GM12878 (cell line): Measurements from ENCODE around the gene ATP2C2. TPM values are rescaled to one million over a fixed set of nuclear protein-coding genes. Genes with fewer than 3 reads are reported as not detected.
"Not testable (repeated sequence)": the region's sequence is repeated elsewhere in the genome, so short reads cannot be mapped to it uniquely, and the experiment has no call there.

ENCODE experiments used
- ATAC-seq: fragments of 200-7000 bp; cut with Tn5 transposase; 3 replicates; pipeline ENCODE4 v1.9.1; 2020; ENCODE audit warnings: mild to moderate bottlenecking, moderate library complexity
- BruUV-seq: library from RNA; stranded (reverse); fragments of 400-500 nt; replicated peaks from 2 replicates; lab custom pipeline; 2021; lab: Mats Ljungman, UMichigan
- CTCF ChIA-PET: fragments of 300-600 bp; sonication (Branson Sonifier 250); formaldehyde crosslinking; extraction: SDS; loops from one replicate; lab custom pipeline; 2021; ENCODE audit warnings: inconsistent platforms; lab: Yijun Ruan, JAX
- POLR2A ChIA-PET: fragments of 350-600 bp; formaldehyde crosslinking; extraction: SDS; loops from one replicate; lab custom pipeline; 2021; ENCODE audit warnings: inconsistent platforms; lab: Charles Lee
- RAD21 ChIA-PET: fragments of 300-600 bp; sonication (Branson Sonifier 250); formaldehyde crosslinking; loops from one replicate; lab custom pipeline; 2023; ENCODE audit warnings: antibody characterized with exemption; ENCODE audit not compliant: unreplicated experiment; lab: Charles Lee
- SMC1A ChIA-PET: fragments of 300-600 bp; sonication (Branson Sonifier 250); formaldehyde crosslinking; loops from one replicate; lab custom pipeline; 2023; ENCODE audit not compliant: unreplicated experiment, uncharacterized antibody; lab: Charles Lee
- DNase-seq: peaks from one replicate; pipeline ENCODE4 v3.0.0-alpha.2; 2011; ENCODE audit warnings: low read depth, low spot score
- FAIRE-seq: peaks from 3 replicates; lab custom pipeline; 2011; peaks lifted over from hg19 to GRCh38; lab: Jason Lieb, UNC
- H2AFZ ChIP-seq: 2 replicates; pipeline ENCODE4 v1.6.0; 2011; ENCODE audit warnings: low read depth, low read length, control low read depth; ENCODE audit not compliant: control insufficient read depth
- H3K27ac ChIP-seq: 2 replicates; pipeline ENCODE4 v1.5.1; 2011; ENCODE audit warnings: control low read depth; ENCODE audit not compliant: control insufficient read depth, insufficient read depth
- H3K27me3 ChIP-seq, 2 experiments: replicated peaks in 1 of 2; 2 replicates each; pipeline versions ENCODE4 v1.6.0 to v1.6.1; 2011; ENCODE audit warnings: low read length in 1 of 2; ENCODE audit not compliant: control insufficient read depth in 2 of 2, insufficient read depth in 2 of 2
- H3K36me3 ChIP-seq, 2 experiments: 2 replicates each; pipeline ENCODE4 v1.5.1; 2011; ENCODE audit warnings: low read length in 1 of 2; ENCODE audit not compliant: control insufficient read depth in 2 of 2, insufficient read depth in 2 of 2
- H3K4me1 ChIP-seq: 2 replicates; pipeline ENCODE4 v1.6.1; 2011; ENCODE audit warnings: mild to moderate bottlenecking, low read length, moderate library complexity, mixed read lengths; ENCODE audit not compliant: control insufficient read depth, insufficient read depth
- H3K4me2 ChIP-seq: 2 replicates; pipeline ENCODE4 v1.6.0; 2011; ENCODE audit warnings: control low read depth; ENCODE audit not compliant: control insufficient read depth, insufficient read depth
- H3K4me3 ChIP-seq: fragments of 200-600 bp; sonication (generic); 2 replicates; pipeline ENCODE4 v1.5.1; 2016
- H3K79me2 ChIP-seq: 2 replicates; pipeline ENCODE4 v1.6.0; 2011; ENCODE audit warnings: low read length; ENCODE audit not compliant: control insufficient read depth, insufficient read depth
- H3K9ac ChIP-seq: 2 replicates; pipeline ENCODE4 v1.8.0; 2011; ENCODE audit warnings: low read length, control low read depth, mixed read lengths; ENCODE audit not compliant: control insufficient read depth, insufficient read depth
- H3K9me3 ChIP-seq: replicated peaks from 3 replicates; pipeline ENCODE4 v1.5.1; 2011; ENCODE audit warnings: mild to moderate bottlenecking, low read length; ENCODE audit not compliant: control insufficient read depth, insufficient read depth
- H4K20me1 ChIP-seq: 2 replicates; pipeline ENCODE4 v1.6.0; 2011; ENCODE audit not compliant: control insufficient read depth, insufficient read depth
- WGBS: methylation state at CpG from one replicate; pipeline ENCODE4 v1.1.6; 2016; ENCODE audit warnings: low lambda C conversion rate; ENCODE audit not compliant: insufficient replicate concordance, insufficient coverage; ENCODE audit errors: missing lambda C conversion rate; 5-methylcytosine and 5-hydroxymethylcytosine counted together
- in situ Hi-C: fragments of 300-500 bp; cut with MboI; formaldehyde crosslinking; loops from 9 replicates; pipeline ENCODE4 v1.14.3; 2018; ENCODE audit warnings: mixed read lengths
- intact Hi-C: fragments of 100-400 bp; cut with micrococcal nuclease; formaldehyde crosslinking; loops from one replicate; pipeline ENCODE4 v1.14.2; 2022; ENCODE audit not compliant: unreplicated experiment
- polyA plus RNA-seq, 11 experiments: library from polyadenylated mRNA; depleted of rRNA in 4 of 11; unstranded in 6 of 11; stranded (reverse) in 5 of 11; fragments of >200 nt; fragmentation: Nextera tagmentation in 4 of 11; fragmentation: Illumina TruSeq in 1 of 11; extraction: Ambion mirVana in 4 of 11; extraction: Trizol in 1 of 11; gene quantifications; 1 replicate in 1 of 11; 2 replicates in 10 of 11; pipeline versions ENCODE4 v1.2.1 to v1.2.3, GENCODE V29; 2011 to 2016; ENCODE audit warnings: inconsistent platforms in 2 of 11, missing spikeins in 2 of 11, low read depth in 1 of 11
- total RNA-seq, 4 experiments: library from RNA; depleted of rRNA in 3 of 4; stranded (reverse); fragments of >200 nt in 3 of 4; fragmentation: Illumina TruSeq in 1 of 4; extraction: Trizol in 1 of 4; gene quantifications; 2 replicates each; pipeline versions ENCODE4 v1.2.1 to v1.2.3, GENCODE V29; 2013 to 2021

Gene ATP2C2
- total and polyA plus RNA-seq, 10 of the 15 experiments (the other 5 are each of a cell fraction or from before 2014, with no cell fraction given), result 0.05 to 0.19 TPM; not detected in 8

DNA sequence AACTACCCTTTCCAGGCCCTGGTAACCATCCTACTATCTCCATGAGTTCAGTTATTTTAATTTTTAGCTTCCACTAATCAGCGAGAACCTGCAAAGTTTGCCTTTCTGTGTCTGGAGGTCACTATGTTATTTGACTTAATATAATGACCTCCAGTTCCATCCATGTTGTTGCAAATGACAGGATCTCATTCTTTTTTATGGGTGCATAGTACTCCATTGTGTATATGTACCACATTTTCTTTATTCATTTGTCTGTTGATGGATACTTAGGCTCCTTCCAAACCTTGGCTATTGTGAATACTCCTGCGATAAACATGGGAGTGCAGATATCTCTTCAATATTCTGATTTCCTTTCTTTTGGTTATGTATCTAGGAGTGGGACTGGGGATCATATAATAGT lies 31.6 kb downstream of the ATP2C2 start:
- 44% methylated on average over 2 of the region's 2 CpGs for WGBS
- intact Hi-C loops, H3K4me1 ChIP-seq, H3K9ac ChIP-seq, CTCF ChIA-PET, H3K9me3 ChIP-seq, in situ Hi-C loops, DNase-seq, BruUV-seq, H3K27ac ChIP-seq, SMC1A ChIA-PET, H3K4me3 ChIP-seq, H3K79me2 ChIP-seq, H3K4me2 ChIP-seq, FAIRE-seq, H4K20me1 ChIP-seq, H2AFZ ChIP-seq, H3K36me3 ChIP-seq, H3K27me3 ChIP-seq, ATAC-seq: not testable (repeated sequence)
- ChIA-PET RAD21 (interaction anchor here (0.7 kb wide), 1 partner anchor 423 kb away, joined by 3 read pairs; no protein-coding TSS in a partner anchor), POLR2A (interaction anchor here (0.7 kb wide), 1 partner anchor 534 kb away, joined by 3 read pairs; no protein-coding TSS in a partner anchor)

DNA sequence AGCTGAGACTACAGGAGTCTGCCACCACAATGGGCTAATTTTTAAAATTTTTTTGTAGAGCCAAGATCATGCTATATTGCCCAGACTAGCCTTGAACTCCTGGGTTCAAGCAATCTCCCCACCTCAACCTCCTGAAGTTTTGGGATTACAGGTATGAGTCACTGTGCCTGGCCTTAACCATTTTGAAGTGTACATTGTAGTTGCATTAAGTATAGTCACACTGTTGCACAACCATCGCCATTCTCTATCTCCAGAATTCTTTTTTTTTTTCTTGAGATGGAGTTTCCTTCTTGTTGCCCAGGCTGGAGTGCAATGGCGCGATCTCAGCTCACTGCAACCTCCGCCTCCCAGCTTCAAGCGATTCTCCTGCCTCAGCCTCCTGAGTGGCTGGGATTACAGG lies 35.1 kb downstream of the ATP2C2 start:
- RAD21 ChIA-PET, H3K9me3 ChIP-seq, POLR2A ChIA-PET, H3K27me3 ChIP-seq, H3K9ac ChIP-seq, H3K4me2 ChIP-seq, DNase-seq, intact Hi-C loops, FAIRE-seq, H4K20me1 ChIP-seq, H3K36me3 ChIP-seq, in situ Hi-C loops, H3K27ac ChIP-seq, H3K4me1 ChIP-seq, BruUV-seq, H3K4me3 ChIP-seq, SMC1A ChIA-PET, ATAC-seq, H2AFZ ChIP-seq, H3K79me2 ChIP-seq: not testable (repeated sequence)
- CTCF ChIA-PET, result interaction anchor here (0.5 kb wide), 1 partner anchor 882 kb away, joined by 3 read pairs; no protein-coding TSS in a partner anchor
- WGBS, result 71% methylated on average over 1 of the region's 5 CpGs
